Osteoblast (primary cell): Measurements from ENCODE around the gene ZNF385D. TPM values are rescaled to one million over a fixed set of nuclear protein-coding genes. Genes with fewer than 3 reads are reported as not detected.
A peak's percentile ranks its signal among the peaks of the same experiment; 100 is the strongest.

Experiments
- DNase-seq: peaks from one replicate; pipeline ENCODE4 v3.0.0; 2011; ENCODE audit warnings: low spot score, mixed read lengths; ENCODE audit not compliant: insufficient read length; ENCODE audit errors: missing footprints
- H2AFZ ChIP-seq: 2 replicates; pipeline ENCODE4 v1.6.0; 2011; ENCODE audit warnings: mild to moderate bottlenecking, low read length
- H3K27ac ChIP-seq: 2 replicates; pipeline ENCODE4 v1.5.1; 2011; ENCODE audit warnings: mild to moderate bottlenecking, low read depth, low read length, moderate library complexity
- H3K27me3 ChIP-seq: 2 replicates; pipeline ENCODE4 v1.6.0; 2012; ENCODE audit warnings: mild to moderate bottlenecking, control low read depth, inconsistent platforms, low read length, moderate library complexity; ENCODE audit not compliant: insufficient read depth
- H3K36me3 ChIP-seq: 2 replicates; pipeline ENCODE4 v1.5.1; 2011; ENCODE audit warnings: mild to moderate bottlenecking, low read length, control low read depth, moderate library complexity; ENCODE audit not compliant: insufficient read depth
- H3K4me1 ChIP-seq: 2 replicates; pipeline ENCODE4 v1.5.1; 2011; ENCODE audit warnings: mild to moderate bottlenecking, low read length, control low read depth, moderate library complexity; ENCODE audit not compliant: insufficient read depth
- H3K4me2 ChIP-seq: 2 replicates; pipeline ENCODE4 v1.6.0; 2011; ENCODE audit warnings: mild to moderate bottlenecking, low read length; ENCODE audit not compliant: insufficient read depth
- H3K4me3 ChIP-seq: fragments of 200-600 bp; sonication (generic); 3 replicates; pipeline ENCODE4 v1.5.1; 2012; ENCODE audit warnings: mild to moderate bottlenecking, low read length, inconsistent platforms; ENCODE audit not compliant: insufficient read depth
- H3K79me2 ChIP-seq: 2 replicates; pipeline ENCODE4 v1.6.0; 2012; ENCODE audit warnings: mild to moderate bottlenecking, low read length, control low read depth, inconsistent platforms; ENCODE audit not compliant: insufficient read depth
- H3K9me3 ChIP-seq: 2 replicates; pipeline ENCODE4 v1.5.1; 2011; ENCODE audit warnings: low read depth, low read length, control low read depth
- H4K20me1 ChIP-seq: 2 replicates; pipeline ENCODE4 v1.6.0; 2012; ENCODE audit warnings: mild to moderate bottlenecking, low read length, control low read depth; ENCODE audit not compliant: insufficient read depth
- total RNA-seq: library from RNA; depleted of rRNA; stranded (reverse); fragments of >200 nt; gene quantifications from 2 replicates; pipeline ENCODE4 v1.2.3, GENCODE V29; 2012
- TF ChIP-seq, protein P1 (sequence below): IDR thresholded peaks from 2 replicates; pipeline ENCODE4 v1.5.1; 2011; ENCODE audit warnings: mild to moderate bottlenecking, low read depth, low read length, moderate library complexity; ENCODE audit errors: extremely low read depth

ZNF385D gene
- total RNA-seq, 1 donor, result 2.5 TPM

DNA sequence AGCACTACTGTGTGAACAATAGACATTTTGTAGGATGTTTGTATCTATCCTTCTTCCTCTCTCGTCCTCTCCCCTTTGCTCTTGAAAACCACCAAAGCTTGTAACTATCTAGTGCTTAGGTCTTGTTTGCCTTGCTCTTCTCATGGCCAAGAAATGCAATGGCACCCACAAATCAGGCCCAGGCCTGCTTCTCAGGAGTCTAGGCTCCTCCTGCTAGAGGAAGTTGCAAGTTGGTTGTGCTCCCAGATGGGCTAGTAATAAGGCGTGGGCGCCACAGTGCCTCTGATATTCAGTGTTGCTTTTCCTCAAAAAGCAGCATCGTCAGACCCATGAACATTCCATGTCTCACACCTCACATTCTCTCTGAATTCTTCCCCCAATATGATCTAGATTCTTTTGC lies 28.7 kb downstream of the ZNF385D start:
- H3K4me1 ChIP-seq, result peaks cover 3% of the 10 kb centered on the region
- TF ChIP-seq, protein P1, sequence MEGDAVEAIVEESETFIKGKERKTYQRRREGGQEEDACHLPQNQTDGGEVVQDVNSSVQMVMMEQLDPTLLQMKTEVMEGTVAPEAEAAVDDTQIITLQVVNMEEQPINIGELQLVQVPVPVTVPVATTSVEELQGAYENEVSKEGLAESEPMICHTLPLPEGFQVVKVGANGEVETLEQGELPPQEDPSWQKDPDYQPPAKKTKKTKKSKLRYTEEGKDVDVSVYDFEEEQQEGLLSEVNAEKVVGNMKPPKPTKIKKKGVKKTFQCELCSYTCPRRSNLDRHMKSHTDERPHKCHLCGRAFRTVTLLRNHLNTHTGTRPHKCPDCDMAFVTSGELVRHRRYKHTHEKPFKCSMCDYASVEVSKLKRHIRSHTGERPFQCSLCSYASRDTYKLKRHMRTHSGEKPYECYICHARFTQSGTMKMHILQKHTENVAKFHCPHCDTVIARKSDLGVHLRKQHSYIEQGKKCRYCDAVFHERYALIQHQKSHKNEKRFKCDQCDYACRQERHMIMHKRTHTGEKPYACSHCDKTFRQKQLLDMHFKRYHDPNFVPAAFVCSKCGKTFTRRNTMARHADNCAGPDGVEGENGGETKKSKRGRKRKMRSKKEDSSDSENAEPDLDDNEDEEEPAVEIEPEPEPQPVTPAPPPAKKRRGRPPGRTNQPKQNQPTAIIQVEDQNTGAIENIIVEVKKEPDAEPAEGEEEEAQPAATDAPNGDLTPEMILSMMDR, result no peak
- DNase-seq, result no peak
- H3K79me2 ChIP-seq, result no peaks in the 10 kb centered on the region
- H4K20me1 ChIP-seq, result no peaks in the 10 kb centered on the region
- no peak overlapping the region for H2AFZ ChIP-seq
- no peaks in the 10 kb centered on the region for H3K36me3 ChIP-seq
- H3K4me2 ChIP-seq, result no peak overlapping the region
- no peak overlapping the region for H3K27ac ChIP-seq
- H3K4me3 ChIP-seq, result no peak overlapping the region
- H3K9me3 ChIP-seq, result no peaks in the 10 kb centered on the region
- H3K27me3 ChIP-seq, result no peaks in the 10 kb centered on the region

GRCh38 chr3:21718943-21719591 lies 31.9 kb downstream of the ZNF385D start:
- Histone ChIP-seq H3K36me3 (no peaks in the 10 kb centered on the region), H3K4me3 (no peak overlapping the region), H4K20me1 (no peaks in the 10 kb centered on the region), H2AFZ (no peak overlapping the region), H3K79me2 (no peaks in the 10 kb centered on the region), H3K4me2 (no peak overlapping the region), H3K27ac (peak overlapping the region; percentile 48), H3K27me3 (no peaks in the 10 kb centered on the region), H3K9me3 (no peaks in the 10 kb centered on the region), H3K4me1 (peaks cover 3% of the 10 kb centered on the region)
- no peak for DNase-seq
- TF ChIP-seq, protein P1, result no peak

DNA sequence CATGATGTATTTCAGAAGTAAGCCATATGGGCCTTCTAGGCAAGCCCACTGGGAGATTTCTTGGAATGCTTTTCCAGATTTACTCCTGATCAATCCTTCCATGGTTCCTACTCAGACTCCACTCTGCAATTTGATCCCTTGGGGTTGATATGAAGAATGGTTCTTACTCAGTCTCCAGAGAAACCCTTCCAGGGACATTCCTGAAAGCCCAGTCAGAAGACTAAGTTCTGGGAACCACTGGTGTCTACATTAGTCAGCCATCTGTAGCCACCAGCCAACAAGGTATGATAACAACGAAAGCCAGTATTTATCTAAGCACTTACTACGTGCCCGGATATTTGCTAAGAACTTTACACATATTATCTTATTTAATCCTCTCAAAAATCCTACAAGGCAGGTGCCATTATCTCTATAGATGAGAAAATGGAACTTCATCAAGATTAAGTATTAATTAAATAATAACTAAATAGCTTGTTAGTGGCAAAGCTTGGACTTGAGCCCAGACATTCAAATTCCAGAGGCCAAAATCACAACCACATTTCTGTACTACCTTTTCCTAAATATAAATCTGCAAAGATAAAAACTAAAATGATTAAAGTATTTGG lies 32.7 kb downstream of the ZNF385D start:
- Histone ChIP-seq H3K9me3 (no peaks in the 10 kb centered on the region), H3K36me3 (no peaks in the 10 kb centered on the region), H3K4me2 (peak overlapping the region; percentile 20), H3K4me3 (no peak overlapping the region), H3K27me3 (no peaks in the 10 kb centered on the region), H4K20me1 (no peaks in the 10 kb centered on the region), H3K4me1 (peaks cover 3% of the 10 kb centered on the region), H2AFZ (no peak overlapping the region), H3K27ac (peak overlapping the region; percentile 84), H3K79me2 (no peaks in the 10 kb centered on the region)
- TF ChIP-seq, protein P1, result no peak
- peak; percentile 71 for DNase-seq

DNA sequence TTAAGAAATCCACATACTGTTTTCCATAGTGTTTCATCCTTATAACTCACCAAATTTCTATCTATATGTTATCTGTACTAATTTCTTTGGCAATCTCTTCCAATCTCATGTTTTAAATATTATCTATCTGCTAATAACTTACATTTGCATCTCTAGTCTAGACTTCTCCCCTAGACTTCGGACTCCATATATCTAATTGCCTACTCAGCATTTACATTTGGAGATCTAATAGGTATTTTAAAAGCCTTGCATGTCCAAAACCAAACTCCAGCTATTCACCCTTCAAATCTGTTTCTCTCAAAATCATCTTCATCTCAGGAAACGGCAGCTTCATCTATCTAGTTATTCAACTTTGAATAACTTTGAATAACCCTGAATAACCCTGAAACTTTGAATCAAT lies 35.3 kb downstream of the ZNF385D start:
- H4K20me1 ChIP-seq, result no peaks in the 10 kb centered on the region

More for the DNA sequence above, 35.3 kb downstream of the ZNF385D start:
- TF ChIP-seq, protein P1, result no peak
- no peaks in the 10 kb centered on the region for H3K79me2 ChIP-seq
- no peak for DNase-seq
- no peaks in the 10 kb centered on the region for H3K36me3 ChIP-seq
- no peak overlapping the region for H3K27ac ChIP-seq
- no peaks in the 10 kb centered on the region for H3K27me3 ChIP-seq
- no peak overlapping the region for H3K4me2 ChIP-seq
- no peak overlapping the region for H2AFZ ChIP-seq
- peaks cover 3% of the 10 kb centered on the region for H3K4me1 ChIP-seq
- H3K9me3 ChIP-seq, result no peaks in the 10 kb centered on the region
- H3K4me3 ChIP-seq, result no peak overlapping the region
